Esophagus muscularis mucosa (tissue), 4 donors: ENCODE measurements around the gene DCP1B. TPM values are rescaled to one million over a fixed set of nuclear protein-coding genes. Genes with fewer than 3 reads are reported as not detected.

Experiments used
- DNase-seq: peaks from one replicate; pipeline ENCODE4 v3.0.0-alpha.2; 2017; ENCODE audit errors: extremely low spot score
- H3K27ac ChIP-seq, 4 donors: fragments of 200-600 bp; sonication (generic); replicated peaks in 1 of 4; 1 replicate in 3 of 4; 2 replicates in 1 of 4; pipeline ENCODE4 v1.5.1; 2016 to 2019; ENCODE audit warnings: mild to moderate bottlenecking in 1 of 4
- H3K27me3 ChIP-seq, 4 donors: fragments of 200-600 bp; sonication (generic); one replicate each; pipeline versions ENCODE4 v1.5.1 to v1.6.0; 2016 to 2019
- H3K36me3 ChIP-seq, 4 donors: fragments of 200-600 bp; sonication (generic); one replicate each; pipeline ENCODE4 v1.5.1; 2016 to 2019
- H3K4me1 ChIP-seq, 4 donors: fragments of 200-600 bp; sonication (generic); one replicate each; pipeline ENCODE4 v1.5.1; 2016 to 2019
- H3K4me3 ChIP-seq, 4 donors: fragments of 200-600 bp; sonication (generic); 1 replicate in 2 of 4; 2 replicates in 2 of 4; pipeline ENCODE4 v1.5.1; 2016 to 2019; ENCODE audit warnings: mild to moderate bottlenecking in 4 of 4, moderate library complexity in 1 of 4
- H3K9me3 ChIP-seq, 4 donors: fragments of 200-600 bp; sonication (generic); 1 replicate in 3 of 4; 2 replicates in 1 of 4; pipeline ENCODE4 v1.5.1; 2016 to 2019
- CTCF ChIP-seq, 3 experiments: fragments of 200-600 bp in 2 of 3; fragments of 450-650 bp in 1 of 3; sonication (generic) in 2 of 3; IDR thresholded peaks; one replicate each; pipeline ENCODE4 v1.5.1; 2017 to 2019; ENCODE audit warnings: antibody characterized with exemption in 3 of 3, mild to moderate bottlenecking in 2 of 3, moderate library complexity in 1 of 3
- EP300 ChIP-seq: sonication (generic); formaldehyde crosslinking; IDR thresholded peaks from one replicate; pipeline ENCODE4 v1.6.1; 2017; ENCODE audit warnings: antibody characterized with exemption
- POLR2A ChIP-seq: fragments of 450-650 bp; IDR thresholded peaks from one replicate; pipeline ENCODE4 v1.6.1; 2017; ENCODE audit warnings: antibody characterized with exemption, moderate library complexity, mild to moderate bottlenecking, low read depth
- POLR2AphosphoS5 ChIP-seq, 2 donors: sonication (generic); formaldehyde crosslinking; IDR thresholded peaks; one replicate each; pipeline ENCODE4 v1.6.1; 2017; ENCODE audit warnings: antibody characterized with exemption in 2 of 2
- WGBS: methylation state at CpG from one replicate; pipeline ENCODE4 v1.1.5; 2018; 5-methylcytosine and 5-hydroxymethylcytosine counted together
- intact Hi-C: fragments of 100-400 bp; cut with DNase I; formaldehyde crosslinking; loops from one replicate; pipeline ENCODE4 v1.15.1; 2023
- total RNA-seq, 4 donors: library from RNA; depleted of rRNA; stranded (reverse); fragments of >200 nt; gene quantifications; one replicate each; pipeline versions ENCODE4 v1.1.0 to v1.2.1, GENCODE V29; 2016

The DCP1B gene
- total RNA-seq, 4 donors from 2014 or later = 22.0 to 26.5 (median 24.4) TPM

- WGBS = 36% methylated on average over 52 of the region's 67 CpGs
- peak; percentile 78 for DNase-seq
These were observed 96.3 kb downstream of the DCP1B start for GRCh38 chr12:1907652-1908611.

GRCh38 chr12:1906579-1906978, 97.7 kb downstream of the DCP1B start:
- peaks cover 0 to 43% (median 38%) of the 10 kb centered on the region in 4 donors for H3K9me3 ChIP-seq
- intact Hi-C loops = no loop called here
- H3K4me1 ChIP-seq = peaks cover 0 to 10% (median 6%) of the 10 kb centered on the region in 4 donors
- no peak overlapping the region for H3K27ac ChIP-seq
- TF ChIP-seq POLR2AphosphoS5 (IDR thresholded peaks at IDR 0.05) = no peak
- TF ChIP-seq POLR2A = no peak
- no peak for TF ChIP-seq CTCF (IDR thresholded peaks at IDR 0.05)
- no peak for TF ChIP-seq EP300
- WGBS = 52% methylated on average over 3 of the region's 3 CpGs
- DNase-seq = peak; percentile 45
- H3K27me3 ChIP-seq = peaks cover 0 to 28% (median 0%) of the 10 kb centered on the region in 4 donors
- no peak overlapping the region for H3K4me3 ChIP-seq
- H3K36me3 ChIP-seq = no peaks in the 10 kb centered on the region

More at GRCh38 chr12:1907652-1908611, 96.3 kb downstream of the DCP1B start:
- intact Hi-C loops = no loop called here
- TF ChIP-seq EP300 (no peak), CTCF (IDR thresholded peaks at IDR 0.05) (no peak), POLR2AphosphoS5 (IDR thresholded peaks at IDR 0.05) (no peak), POLR2A (no peak)
- Histone ChIP-seq H3K4me1 (peaks cover 0 to 10% (median 6%) of the 10 kb centered on the region in 4 donors), H3K4me3 (peak overlapping the region in 2 of 4 donors; percentile 14 to 16), H3K36me3 (no peaks in the 10 kb centered on the region), H3K27ac (no peak overlapping the region), H3K27me3 (peaks cover 0 to 28% (median 0%) of the 10 kb centered on the region in 4 donors), H3K9me3 (peaks cover 0 to 39% (median 29%) of the 10 kb centered on the region in 4 donors)

GRCh38 chr12:1904875-1905274, 99.4 kb downstream of the DCP1B start:
- TF ChIP-seq CTCF (IDR thresholded peaks at IDR 0.05) (no peak), EP300 (no peak), POLR2A (no peak), POLR2AphosphoS5 (IDR thresholded peaks at IDR 0.05) (no peak)
- peaks cover 0 to 43% (median 38%) of the 10 kb centered on the region in 4 donors for H3K9me3 ChIP-seq
- H3K4me3 ChIP-seq = no peak overlapping the region
- H3K27ac ChIP-seq = no peak overlapping the region
- intact Hi-C loops = no loop called here
- peaks cover 0 to 10% (median 6%) of the 10 kb centered on the region in 4 donors for H3K4me1 ChIP-seq
- no peak for DNase-seq
- H3K27me3 ChIP-seq = peaks cover 0 to 24% (median 0%) of the 10 kb centered on the region in 4 donors
- no peaks in the 10 kb centered on the region for H3K36me3 ChIP-seq

- no peaks in the 10 kb centered on the region for H3K27me3 ChIP-seq
- no peak for TF ChIP-seq EP300
- TF ChIP-seq POLR2AphosphoS5 (IDR thresholded peaks at IDR 0.05) = no peak
- TF ChIP-seq POLR2A = no peak
- TF ChIP-seq CTCF (IDR thresholded peaks at IDR 0.05) = no peak
- H3K4me3 ChIP-seq = no peak overlapping the region
- WGBS = 52% methylated on average over 5 of the region's 5 CpGs
- DNase-seq = peak; percentile 79
- H3K4me1 ChIP-seq = no peaks in the 10 kb centered on the region
- no peak overlapping the region for H3K27ac ChIP-seq
- H3K9me3 ChIP-seq = peaks cover 0 to 10% (median 4%) of the 10 kb centered on the region in 4 donors
- no peaks in the 10 kb centered on the region for H3K36me3 ChIP-seq
- intact Hi-C loops = no loop called here
These were observed 107.3 kb downstream of the DCP1B start for GRCh38 chr12:1896964-1897363.

Other genes with a start within 250 kb of the DCP1B start
- under 1 TPM in 1 of 4 donors, not detected in 3; 0.17 TPM for gene LRTM2, start 183.9 kb downstream of the DCP1B start, total RNA-seq
- gene CACNA2D4, start 85.8 kb downstream of the DCP1B start, total RNA-seq = 1 to 10 TPM in 3 of 4 donors, under 1 TPM in 1; 0.84 to 3.8 (median 3.4) TPM
- 100 to 1,000 TPM in 1 of 4 donors, 10 to 100 TPM in 3; 44.1 to 104 (median 49.4) TPM for gene CACNA1C, start 48.5 kb upstream of the DCP1B start, total RNA-seq